Ovary (tissue), 9 donors: ENCODE data around the gene RNF145. TPM values are rescaled to one million over a fixed set of nuclear protein-coding genes. Genes with fewer than 3 reads are reported as not detected.
"Not testable (repeated sequence)": the region's sequence is repeated elsewhere in the genome, so short reads cannot be mapped to it uniquely, and the experiment has no call there.

Experiments used
- DNase-seq, 5 donors: peaks; one replicate each; pipeline ENCODE4 v3.0.0-alpha.2; 2019 to 2020
- H3K27ac ChIP-seq, 2 donors: fragments of 200-600 bp; one replicate each; pipeline versions ENCODE4 v1.5.1 to v1.8.0; 2019 to 2022
- H3K27me3 ChIP-seq: fragments of 200-600 bp; one replicate; pipeline ENCODE4 v1.8.0; 2022
- H3K36me3 ChIP-seq: fragments of 200-600 bp; sonication (generic); one replicate; pipeline ENCODE4 v1.5.1; 2019
- H3K4me1 ChIP-seq: one replicate; pipeline ENCODE4 v1.8.1; 2013; ENCODE audit warnings: mild to moderate bottlenecking, moderate library complexity; ENCODE audit not compliant: insufficient read depth
- H3K4me3 ChIP-seq: fragments of 200-600 bp; sonication (generic); one replicate; pipeline ENCODE4 v1.5.1; 2017
- H3K9me3 ChIP-seq, 2 donors: fragments of 200-600 bp in 1 of 2; sonication (generic) in 1 of 2; one replicate each; pipeline versions ENCODE4 v1.5.1 to v1.8.1; 2013 to 2019; ENCODE audit warnings: mild to moderate bottlenecking in 1 of 2, moderate library complexity in 1 of 2
- EP300 ChIP-seq: sonication (generic); formaldehyde crosslinking; IDR thresholded peaks from one replicate; pipeline ENCODE4 v1.6.1; 2017; ENCODE audit warnings: antibody characterized with exemption
- POLR2A ChIP-seq: fragments of 450-650 bp; IDR thresholded peaks from one replicate; pipeline ENCODE4 v1.6.1; 2017; ENCODE audit warnings: antibody characterized with exemption, mild to moderate bottlenecking, moderate library complexity
- WGBS, 3 donors: extraction: QIAGEN DNeasy Blood & Tissue Kit in 1 of 3; methylation state at CpG; one replicate each; pipeline versions ENCODE4 v1.1.5 to v1.1.7; 2013 to 2017; 5-methylcytosine and 5-hydroxymethylcytosine counted together
- intact Hi-C, 4 donors: fragments of 100-400 bp; cut with DNase I; formaldehyde crosslinking; loops; one replicate each; pipeline versions ENCODE4 v1.11.0 to v1.15.1; 2022 to 2023
- polyA plus RNA-seq, 2 donors: library from polyadenylated mRNA; stranded (reverse); fragments of 200-250 nt in 1 of 2; fragments of 350-450 nt in 1 of 2; fragmentation: Illumina TruSeq in 1 of 2; extraction: RNeasy Lipid Tissue Mini Kit (QIAGEN cat#74804) in 1 of 2; gene quantifications; one replicate each; pipeline ENCODE4 v1.2.3, GENCODE V29; 2013 to 2014
- total RNA-seq, 7 donors: library from RNA; depleted of rRNA in 2 of 7; stranded (reverse); fragments of >200 nt in 2 of 7; fragmentation: NEBNext Ultra II Directional in 3 of 7; extraction: Animal tissue kit (Norgen Biotek cat#: 25700) in 3 of 7; gene quantifications; one replicate each; pipeline versions ENCODE4 v1.1.0 to v1.2.4, GENCODE V29; 2016 to 2023
- TF ChIP-seq, protein P1 (sequence below), 3 donors: fragments of 450-650 bp in 2 of 3; fragments of 200-600 bp in 1 of 3; IDR thresholded peaks; one replicate each; pipeline versions ENCODE4 v1.5.1 to v1.8.0; 2016 to 2022; ENCODE audit warnings: antibody characterized with exemption in 3 of 3, mild to moderate bottlenecking in 1 of 3
- donor health status: DM: no; HTN: no; CAD: no; lungs with moderate emphysema.
- donor health status: DM: no; HTN: no; CAD: no.
- donor health status: Bipolar disorder and iron deficiency.
- donor health status: DM: yes; HTN: yes; CAD: no.
- donor health status: DM: no; HTN: no; CAD: no.
- donor health status: DM: yes; HTN: yes; CAD: no.

Gene RNF145
- total and polyA plus RNA-seq, 9 donors = 39.0 to 66.4 (median 53.4) TPM

DNA sequence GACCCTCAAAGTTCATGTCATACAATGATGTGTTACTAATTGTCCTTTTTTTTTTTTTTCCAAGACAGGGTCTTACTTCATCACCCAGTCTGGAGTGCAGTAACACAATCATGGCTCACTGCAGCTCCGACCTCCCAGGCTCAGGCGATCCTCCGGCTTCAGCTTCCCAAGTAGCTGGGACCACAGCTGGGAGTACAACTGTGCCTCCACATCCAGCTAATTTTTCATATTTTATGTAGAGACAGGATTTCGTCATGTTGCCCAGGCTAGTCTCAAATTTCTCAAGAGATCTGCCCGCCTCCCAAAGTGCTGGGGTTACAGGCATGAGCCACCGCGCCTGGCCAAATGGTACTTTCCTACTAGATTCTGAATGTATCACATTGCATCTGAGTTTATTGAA, 60.3 kb downstream of the RNF145 start:
- intact Hi-C loops = no loop called here
- TF ChIP-seq, protein P1, sequence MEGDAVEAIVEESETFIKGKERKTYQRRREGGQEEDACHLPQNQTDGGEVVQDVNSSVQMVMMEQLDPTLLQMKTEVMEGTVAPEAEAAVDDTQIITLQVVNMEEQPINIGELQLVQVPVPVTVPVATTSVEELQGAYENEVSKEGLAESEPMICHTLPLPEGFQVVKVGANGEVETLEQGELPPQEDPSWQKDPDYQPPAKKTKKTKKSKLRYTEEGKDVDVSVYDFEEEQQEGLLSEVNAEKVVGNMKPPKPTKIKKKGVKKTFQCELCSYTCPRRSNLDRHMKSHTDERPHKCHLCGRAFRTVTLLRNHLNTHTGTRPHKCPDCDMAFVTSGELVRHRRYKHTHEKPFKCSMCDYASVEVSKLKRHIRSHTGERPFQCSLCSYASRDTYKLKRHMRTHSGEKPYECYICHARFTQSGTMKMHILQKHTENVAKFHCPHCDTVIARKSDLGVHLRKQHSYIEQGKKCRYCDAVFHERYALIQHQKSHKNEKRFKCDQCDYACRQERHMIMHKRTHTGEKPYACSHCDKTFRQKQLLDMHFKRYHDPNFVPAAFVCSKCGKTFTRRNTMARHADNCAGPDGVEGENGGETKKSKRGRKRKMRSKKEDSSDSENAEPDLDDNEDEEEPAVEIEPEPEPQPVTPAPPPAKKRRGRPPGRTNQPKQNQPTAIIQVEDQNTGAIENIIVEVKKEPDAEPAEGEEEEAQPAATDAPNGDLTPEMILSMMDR (IDR thresholded peaks at IDR 0.05) = no peak
- TF ChIP-seq POLR2A (no peak), EP300 (no peak)
- Histone ChIP-seq H3K27ac (no peak overlapping the region), H3K4me3 (no peak overlapping the region), H3K36me3 (no peaks in the 10 kb centered on the region), H3K4me1 (no peaks in the 10 kb centered on the region), H3K27me3 (no peaks in the 10 kb centered on the region), H3K9me3 (no peaks in the 10 kb centered on the region)
- WGBS, 3 donors = 86 to 94% (median 89%) methylated on average over 7 of the region's 7 CpGs
- DNase-seq = no peak

DNA sequence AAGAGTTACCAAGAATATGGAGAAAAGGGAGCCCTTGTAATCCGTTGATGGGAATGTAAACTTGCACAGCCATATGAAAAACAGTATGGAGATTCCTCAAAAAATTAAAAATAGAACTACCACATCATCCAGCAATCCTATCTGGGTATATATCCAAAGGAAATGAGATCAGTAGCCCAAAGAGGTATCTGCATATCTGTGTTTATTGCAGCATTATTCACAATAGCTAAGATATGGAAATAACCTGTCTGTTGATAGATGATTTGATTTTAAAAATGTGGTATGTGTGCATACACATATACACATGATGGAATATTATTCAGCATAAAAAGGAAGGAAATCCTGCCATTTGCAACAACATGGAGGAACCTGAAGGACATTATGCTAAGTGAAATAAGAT, 61.4 kb downstream of the RNF145 start:
- 33 to 59% (median 40%) methylated on average over 1 of the region's 1 CpG for WGBS, 3 donors
- Histone ChIP-seq H3K27me3 (no peaks in the 10 kb centered on the region), H3K36me3 (no peaks in the 10 kb centered on the region), H3K4me3 (no peak overlapping the region), H3K9me3 (no peaks in the 10 kb centered on the region), H3K4me1 (no peaks in the 10 kb centered on the region), H3K27ac (no peak overlapping the region)
- no peak for TF ChIP-seq EP300
- TF ChIP-seq POLR2A = no peak
- TF ChIP-seq, protein P1 (IDR thresholded peaks at IDR 0.05) = no peak
- intact Hi-C loops = no loop called here
- DNase-seq = no peak

DNA sequence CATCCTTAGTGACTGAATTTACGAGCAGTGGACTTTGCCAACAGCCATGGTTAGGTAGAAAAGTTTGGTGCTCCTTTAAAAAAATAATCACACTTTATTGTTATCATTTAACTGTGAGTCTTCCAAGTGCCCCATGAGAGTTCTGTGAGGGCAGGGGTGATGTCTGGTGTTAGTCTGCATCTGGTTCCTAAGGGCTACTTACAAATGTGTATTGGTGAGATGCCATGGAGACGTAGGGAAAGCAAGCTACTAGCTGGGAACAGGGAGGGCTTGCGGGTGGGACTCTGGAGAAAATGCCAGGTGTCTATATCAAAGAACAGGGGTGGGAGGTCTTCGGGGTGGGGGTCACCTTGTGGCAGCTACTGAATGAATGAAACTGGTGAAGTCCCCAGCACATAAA, 62.5 kb downstream of the RNF145 start:
- H3K9me3 ChIP-seq = no peaks in the 10 kb centered on the region
- TF ChIP-seq POLR2A (no peak), EP300 (no peak)
- TF ChIP-seq, protein P1 (IDR thresholded peaks at IDR 0.05) = no peak
- WGBS, 3 donors = 38 to 51% (median 40%) methylated on average over 4 of the region's 4 CpGs
- no peaks in the 10 kb centered on the region for H3K4me1 ChIP-seq
- H3K27ac ChIP-seq = no peak overlapping the region
- H3K36me3 ChIP-seq = no peaks in the 10 kb centered on the region
- intact Hi-C loops = no loop called here
- no peak for DNase-seq
- no peaks in the 10 kb centered on the region for H3K27me3 ChIP-seq
- H3K4me3 ChIP-seq = no peak overlapping the region

DNA sequence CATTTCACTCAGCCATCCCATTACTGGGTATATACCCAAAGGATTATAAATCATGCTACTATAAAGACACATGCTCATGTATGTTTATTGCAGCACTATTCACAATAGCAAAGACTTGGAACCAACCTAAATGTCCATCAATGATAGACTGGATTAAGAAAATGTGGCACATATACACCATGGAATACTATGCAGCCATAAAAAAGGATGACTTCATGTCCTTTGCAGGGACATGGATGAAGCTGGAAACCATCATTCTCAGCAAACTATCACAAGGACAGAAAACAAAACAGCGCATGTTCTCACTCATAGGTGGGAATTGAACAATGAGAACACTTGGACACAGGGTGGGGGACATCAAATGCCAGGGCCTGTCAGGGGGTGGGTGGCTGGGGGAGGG, 64.2 kb downstream of the RNF145 start:
- intact Hi-C loops, H3K9me3 ChIP-seq, H3K4me3 ChIP-seq, H3K27ac ChIP-seq, H3K27me3 ChIP-seq, DNase-seq, H3K4me1 ChIP-seq, H3K36me3 ChIP-seq: not testable (repeated sequence)
- WGBS, 3 donors = 93 to 100% (median 100%) methylated on average over 1 of the region's 1 CpG

DNA sequence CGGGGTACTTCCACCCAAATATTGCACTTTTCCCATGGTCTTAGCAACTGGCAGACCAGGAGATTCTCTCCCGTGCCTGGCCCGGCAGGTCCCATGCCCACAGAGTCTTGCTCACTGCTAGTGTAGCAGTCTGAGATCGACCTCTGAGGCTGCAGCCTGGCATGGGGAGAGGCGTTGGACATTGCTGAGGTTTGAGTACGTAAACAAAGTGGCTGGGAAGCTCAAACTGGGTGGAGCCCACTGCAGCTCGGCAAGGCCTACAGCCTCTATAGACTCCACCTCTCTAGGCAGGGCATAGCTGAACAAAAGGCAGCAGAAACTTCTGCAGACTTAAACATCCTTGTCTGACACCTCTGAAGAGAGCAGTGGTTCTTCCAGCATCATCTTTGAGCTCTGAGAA, 69.6 kb downstream of the RNF145 start:
- Histone ChIP-seq H3K27me3 (no peaks in the 10 kb centered on the region), H3K4me3 (no peak overlapping the region), H3K9me3 (no peaks in the 10 kb centered on the region), H3K36me3 (no peaks in the 10 kb centered on the region), H3K4me1 (no peaks in the 10 kb centered on the region), H3K27ac (no peak overlapping the region)
- WGBS, 3 donors = 67 to 75% (median 69%) methylated on average over 7 of the region's 7 CpGs
- DNase-seq = no peak
- no peak for TF ChIP-seq POLR2A
- TF ChIP-seq EP300 = no peak
- TF ChIP-seq, protein P1 (IDR thresholded peaks at IDR 0.05) = no peak
- intact Hi-C loops = no loop called here
